ENCODE data around the gene TENM4. TPM values are rescaled to one million over a fixed set of nuclear protein-coding genes. Genes with fewer than 3 reads are reported as not detected.

Gene TENM4
- total RNA-seq, 1 donor from 2014 or later, result 43.2 TPM

DNA sequence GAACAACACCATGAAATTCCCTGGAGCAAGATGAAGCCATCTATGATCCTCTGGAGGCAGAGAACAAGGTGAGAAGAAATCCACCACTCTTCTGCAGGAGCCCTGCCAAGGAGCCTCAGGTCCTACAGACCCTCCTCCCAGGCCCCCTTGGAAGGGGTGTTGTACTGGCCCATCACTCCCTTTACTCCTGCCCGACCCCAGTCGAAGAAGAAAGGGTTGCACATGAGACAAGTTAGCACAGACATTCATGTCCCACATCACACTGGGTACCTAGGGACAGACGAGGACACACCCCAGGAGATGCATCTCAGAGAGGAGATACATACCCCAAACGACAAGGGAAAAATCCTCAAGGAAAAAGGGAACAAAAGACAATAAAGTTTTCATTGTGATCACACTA lies 783.4 kb downstream of the TENM4 start:
- H3K4me1 Mint-ChIP-seq, result no peaks in the 10 kb centered on the region
- no peaks in the 10 kb centered on the region for H3K9me3 Mint-ChIP-seq
- TF ChIP-seq, protein P1, sequence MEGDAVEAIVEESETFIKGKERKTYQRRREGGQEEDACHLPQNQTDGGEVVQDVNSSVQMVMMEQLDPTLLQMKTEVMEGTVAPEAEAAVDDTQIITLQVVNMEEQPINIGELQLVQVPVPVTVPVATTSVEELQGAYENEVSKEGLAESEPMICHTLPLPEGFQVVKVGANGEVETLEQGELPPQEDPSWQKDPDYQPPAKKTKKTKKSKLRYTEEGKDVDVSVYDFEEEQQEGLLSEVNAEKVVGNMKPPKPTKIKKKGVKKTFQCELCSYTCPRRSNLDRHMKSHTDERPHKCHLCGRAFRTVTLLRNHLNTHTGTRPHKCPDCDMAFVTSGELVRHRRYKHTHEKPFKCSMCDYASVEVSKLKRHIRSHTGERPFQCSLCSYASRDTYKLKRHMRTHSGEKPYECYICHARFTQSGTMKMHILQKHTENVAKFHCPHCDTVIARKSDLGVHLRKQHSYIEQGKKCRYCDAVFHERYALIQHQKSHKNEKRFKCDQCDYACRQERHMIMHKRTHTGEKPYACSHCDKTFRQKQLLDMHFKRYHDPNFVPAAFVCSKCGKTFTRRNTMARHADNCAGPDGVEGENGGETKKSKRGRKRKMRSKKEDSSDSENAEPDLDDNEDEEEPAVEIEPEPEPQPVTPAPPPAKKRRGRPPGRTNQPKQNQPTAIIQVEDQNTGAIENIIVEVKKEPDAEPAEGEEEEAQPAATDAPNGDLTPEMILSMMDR (conservative IDR thresholded peaks at IDR 0.05), result no peak
- no peaks in the 10 kb centered on the region for H3K36me3 Mint-ChIP-seq (ENCODE audit: low read depth)
- H3K27me3 Mint-ChIP-seq (ENCODE audit: low read depth), result no peaks in the 10 kb centered on the region
- H3K27ac Mint-ChIP-seq (ENCODE audit: unreplicated experiment), result no peak overlapping the region
- no peak for DNase-seq (ENCODE audit: low read depth, low spot score)
- no peak overlapping the region for H3K4me3 Mint-ChIP-seq

DNA sequence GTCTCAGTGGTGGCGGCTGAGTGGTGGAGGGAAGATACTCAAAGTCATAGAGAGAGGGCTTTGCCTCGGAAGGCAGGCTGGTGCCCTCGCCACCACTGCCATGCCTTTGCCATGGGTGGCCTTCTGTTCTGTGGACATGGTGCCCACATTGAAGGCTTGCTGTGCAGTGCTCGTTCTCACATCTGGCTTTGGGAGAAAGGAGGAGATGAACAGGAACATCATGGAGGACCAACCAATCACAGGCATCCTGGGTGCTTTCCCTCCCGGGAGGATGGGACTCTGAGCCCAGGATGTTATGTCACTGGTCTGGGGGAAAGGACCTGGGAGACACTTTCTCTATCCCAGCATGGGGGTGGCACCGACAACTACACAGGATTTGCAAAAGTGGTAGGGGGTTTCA lies 783.8 kb downstream of the TENM4 start:
- TF ChIP-seq, protein P1 (conservative IDR thresholded peaks at IDR 0.05), result no peak
- no peak for DNase-seq (ENCODE audit: low read depth, low spot score)
- no peaks in the 10 kb centered on the region for H3K36me3 Mint-ChIP-seq (ENCODE audit: low read depth)
- peaks cover 3% of the 10 kb centered on the region for H3K4me1 Mint-ChIP-seq
- H3K27ac Mint-ChIP-seq (ENCODE audit: unreplicated experiment), result no peak overlapping the region
- H3K4me3 Mint-ChIP-seq, result no peak overlapping the region
- H3K9me3 Mint-ChIP-seq, result no peaks in the 10 kb centered on the region
- no peaks in the 10 kb centered on the region for H3K27me3 Mint-ChIP-seq (ENCODE audit: low read depth)

DNA sequence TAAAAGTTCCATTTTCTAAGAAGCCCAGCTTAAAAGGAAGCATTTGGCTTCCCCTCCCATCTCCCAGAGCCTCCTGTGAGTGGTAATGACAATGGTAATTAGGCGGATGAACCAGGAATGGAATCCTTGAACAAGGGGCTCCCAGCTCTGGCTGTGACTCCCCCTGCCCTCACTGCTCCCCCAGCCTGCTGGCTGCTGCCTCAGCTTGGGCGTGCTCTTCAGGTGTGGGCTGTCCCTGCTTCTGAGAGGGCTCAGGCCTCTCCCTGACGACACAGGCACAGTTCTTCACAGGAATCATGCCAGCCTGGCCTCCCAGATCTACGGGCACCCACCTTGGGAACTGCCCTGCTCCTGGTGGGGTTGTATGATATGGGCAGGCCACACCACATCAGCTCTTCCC lies 784.5 kb downstream of the TENM4 start:
- Mint-ChIP-seq H3K27ac (ENCODE audit: unreplicated experiment) (no peak overlapping the region), H3K9me3 (no peaks in the 10 kb centered on the region), H3K4me3 (no peak overlapping the region), H3K4me1 (peaks cover 7% of the 10 kb centered on the region), H3K36me3 (ENCODE audit: low read depth) (no peaks in the 10 kb centered on the region), H3K27me3 (ENCODE audit: low read depth) (no peaks in the 10 kb centered on the region)
- no peak for DNase-seq (ENCODE audit: low read depth, low spot score)
- TF ChIP-seq, protein P1 (conservative IDR thresholded peaks at IDR 0.05), result no peak

DNA sequence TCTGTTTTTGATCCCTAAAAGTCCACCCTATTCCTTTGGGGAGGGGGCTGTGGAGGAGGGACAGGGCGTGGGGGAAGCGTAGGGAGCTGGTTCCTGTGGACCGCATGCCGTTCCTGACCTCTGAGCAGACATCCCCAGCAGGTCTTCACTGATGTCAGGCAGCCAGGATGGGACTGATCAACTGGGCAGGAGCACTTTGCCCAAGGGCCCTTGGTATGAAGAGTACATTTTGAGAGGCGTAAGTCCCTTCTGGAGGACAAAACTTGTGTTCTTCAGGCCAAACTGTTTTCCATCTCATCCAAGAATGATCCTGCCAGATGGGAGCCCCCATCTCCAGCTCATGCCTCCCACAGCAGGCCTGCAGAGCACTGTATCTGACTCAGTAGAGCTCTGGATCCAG lies 785.3 kb downstream of the TENM4 start:
- H3K4me3 Mint-ChIP-seq, result no peak overlapping the region
- DNase-seq (ENCODE audit: low read depth, low spot score), result no peak
- H3K9me3 Mint-ChIP-seq, result no peaks in the 10 kb centered on the region
- peak overlapping the region; percentile 50 for H3K27ac Mint-ChIP-seq (ENCODE audit: unreplicated experiment)
- H3K4me1 Mint-ChIP-seq, result peaks cover 15% of the 10 kb centered on the region
- no peaks in the 10 kb centered on the region for H3K36me3 Mint-ChIP-seq (ENCODE audit: low read depth)
- TF ChIP-seq, protein P1 (conservative IDR thresholded peaks at IDR 0.05), result no peak
- H3K27me3 Mint-ChIP-seq (ENCODE audit: low read depth), result no peaks in the 10 kb centered on the region

DNA sequence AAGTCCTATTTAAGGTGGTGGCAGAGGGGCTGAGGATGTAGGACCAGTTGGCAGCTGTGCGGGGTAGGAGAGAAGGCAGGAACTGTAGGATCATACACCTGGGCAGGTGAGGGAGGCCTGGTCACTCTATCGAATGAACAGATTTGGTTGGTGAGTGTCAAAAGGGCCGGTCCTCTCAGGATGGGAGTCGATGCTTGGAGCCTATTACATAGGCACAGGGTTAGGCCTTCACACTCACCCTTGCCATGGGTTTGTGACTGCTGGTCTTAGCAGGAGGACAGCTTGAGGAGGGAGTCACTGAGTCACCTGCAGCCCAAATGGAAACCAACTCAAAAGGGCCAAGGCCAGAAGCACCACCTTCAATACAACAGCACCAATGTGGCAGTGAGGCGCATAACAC lies 786.0 kb downstream of the TENM4 start:
- Mint-ChIP-seq H3K4me3 (no peak overlapping the region), H3K27ac (ENCODE audit: unreplicated experiment) (peak overlapping the region; percentile 93), H3K9me3 (no peaks in the 10 kb centered on the region), H3K27me3 (ENCODE audit: low read depth) (no peaks in the 10 kb centered on the region), H3K4me1 (peaks cover 17% of the 10 kb centered on the region), H3K36me3 (ENCODE audit: low read depth) (no peaks in the 10 kb centered on the region)
- no peak for DNase-seq (ENCODE audit: low read depth, low spot score)
- TF ChIP-seq, protein P1 (conservative IDR thresholded peaks at IDR 0.05), result no peak

DNA sequence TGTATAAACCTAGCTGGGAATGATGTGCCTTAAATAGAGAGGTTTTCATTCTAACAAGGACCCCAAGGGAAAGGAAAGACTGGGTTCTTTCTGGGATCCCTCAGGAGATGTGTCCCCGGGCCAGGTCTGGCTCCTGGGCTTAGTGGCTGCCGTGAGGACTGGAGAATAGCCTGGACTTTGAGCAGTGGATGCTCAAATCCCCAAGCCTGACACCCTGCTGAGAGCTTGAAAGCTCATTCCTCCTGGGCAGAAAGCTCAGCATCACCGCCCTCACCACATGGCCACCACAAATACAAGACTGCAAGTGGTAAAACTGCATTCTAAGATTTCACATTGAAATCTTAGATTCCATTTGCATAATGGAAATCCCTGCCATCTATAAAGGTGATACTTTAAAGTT lies 786.8 kb downstream of the TENM4 start:
- Mint-ChIP-seq H3K36me3 (ENCODE audit: low read depth) (no peaks in the 10 kb centered on the region), H3K27ac (ENCODE audit: unreplicated experiment) (no peak overlapping the region), H3K27me3 (ENCODE audit: low read depth) (no peaks in the 10 kb centered on the region), H3K4me3 (no peak overlapping the region), H3K4me1 (peaks cover 17% of the 10 kb centered on the region), H3K9me3 (no peaks in the 10 kb centered on the region)
- no peak for DNase-seq (ENCODE audit: low read depth, low spot score)
- TF ChIP-seq, protein P1 (conservative IDR thresholded peaks at IDR 0.05), result no peak
